Renal cortex interstitium (tissue), 11 donors: ENCODE results near the gene RNU1-2. TPM values are rescaled to one million over a fixed set of nuclear protein-coding genes. Genes with fewer than 3 reads are reported as not detected.
A peak's percentile ranks its signal among the peaks of the same experiment; 100 is the strongest.
"Not testable (repeated sequence)": the region's sequence is repeated elsewhere in the genome, so short reads cannot be mapped to it uniquely, and the experiment has no call there.

Experiments
- DNase-seq, 11 donors: peaks; one replicate each; pipeline ENCODE4 v3.0.0-alpha.2; 2013; ENCODE audit warnings: low read depth in 9 of 11, low spot score in 4 of 11; ENCODE audit errors: extremely low read depth in 1 of 11
- polyA plus RNA-seq, 3 donors: library from polyadenylated mRNA; unstranded; fragments of 120-200 nt; gene quantifications; one replicate each; pipeline ENCODE4 v1.2.1, GENCODE V29; 2013; ENCODE audit not compliant: insufficient read length in 3 of 3

Gene RNU1-2
- polyA plus RNA-seq, 3 donors = 1.5 TPM; not detected in 2

DNA sequence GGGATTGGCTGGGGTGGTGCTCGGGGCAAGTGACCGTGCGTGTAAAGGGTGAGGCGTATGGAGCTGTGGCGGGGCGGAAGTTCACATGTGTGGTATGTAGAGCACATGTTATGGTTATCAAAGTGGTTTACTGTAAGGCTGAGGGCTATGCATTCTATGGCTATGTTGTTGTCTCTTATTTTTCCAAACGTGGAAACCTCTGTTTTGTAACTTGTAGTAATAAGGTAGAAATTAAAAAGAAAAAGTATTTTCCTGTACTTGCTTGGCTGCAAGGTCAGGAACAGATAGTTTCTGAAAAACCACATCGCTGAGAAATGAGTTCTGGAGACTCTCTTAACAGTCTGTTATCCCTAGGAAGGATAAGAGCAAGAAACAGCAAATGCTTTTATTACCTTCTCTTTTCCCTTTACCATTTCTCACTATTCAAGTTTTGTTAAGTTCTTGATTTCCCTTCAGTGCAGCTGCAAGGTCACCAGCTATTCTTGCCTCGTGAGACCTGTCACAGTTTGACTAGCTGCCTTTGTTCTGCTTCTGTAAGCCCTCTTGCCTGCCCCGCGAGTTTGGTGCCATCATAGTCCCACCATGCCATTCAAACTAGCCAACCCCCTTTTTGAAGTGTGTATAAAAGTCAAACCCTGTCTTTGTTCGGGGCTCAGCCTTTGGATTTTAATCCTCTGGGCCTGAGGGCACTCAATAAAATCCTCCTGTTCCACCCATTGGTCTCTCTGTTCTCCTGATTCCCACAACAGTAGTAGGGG, 9.5 kb downstream of the RNU1-2 start:
- peak in 1 of 11 donors; percentile 75 for DNase-seq

- DNase-seq = no peak
Measured at GRCh38 chr1:16905868-16906702, 10.3 kb downstream of the RNU1-2 start.

- DNase-seq = no peak
Measured at GRCh38 chr1:16906873-16907272, 11.1 kb downstream of the RNU1-2 start.

GRCh38 chr1:16907870-16908758, 12.3 kb downstream of the RNU1-2 start:
- DNase-seq = no peak

DNA sequence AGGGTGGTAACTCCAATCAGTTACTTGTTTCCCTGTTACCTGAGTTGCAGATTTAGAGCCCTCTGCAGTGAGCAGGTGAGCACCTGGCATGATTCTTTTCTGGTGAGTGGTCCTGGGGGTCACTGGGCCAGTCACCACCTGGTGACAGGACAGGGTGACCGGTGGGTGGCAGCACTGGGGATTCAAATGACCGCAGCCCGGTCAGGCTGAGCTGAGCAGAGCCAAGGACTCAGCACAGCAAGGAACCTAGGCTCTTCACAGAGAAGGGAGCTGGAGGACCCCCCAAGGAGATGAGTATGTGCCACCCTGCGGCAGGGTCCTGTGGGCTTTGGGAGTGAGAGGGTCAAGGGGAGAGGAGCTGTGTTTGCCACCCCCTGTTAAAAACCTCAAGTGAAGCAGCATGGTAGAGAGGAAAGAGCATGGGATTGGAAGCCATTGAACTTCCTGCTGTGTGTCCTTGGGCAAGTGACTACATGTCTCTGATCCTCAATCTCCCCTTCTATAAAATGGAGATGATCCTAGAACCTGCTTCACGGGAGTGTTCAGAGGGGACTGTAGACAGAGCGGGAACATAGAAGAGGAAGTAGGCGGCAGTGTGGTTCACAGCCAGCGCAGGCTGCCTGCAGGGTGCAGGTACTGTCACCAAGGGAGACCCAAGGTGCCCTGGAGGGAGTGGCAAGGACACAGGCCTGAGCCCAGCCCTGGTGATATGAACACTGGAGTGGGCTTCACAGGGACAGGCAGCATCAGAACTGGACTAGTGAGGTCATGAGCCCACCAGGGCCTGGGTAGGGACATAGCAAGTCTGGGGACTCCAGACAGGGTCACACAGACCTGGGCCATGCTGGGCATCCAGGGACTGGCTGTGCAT, 16.3 kb downstream of the RNU1-2 start:
- DNase-seq = not testable (repeated sequence)

GRCh38 chr1:16912742-16913141, 17.0 kb downstream of the RNU1-2 start:
- DNase-seq = not testable (repeated sequence)

- DNase-seq = no peak
Measured at GRCh38 chr1:16913181-16913832, 17.5 kb downstream of the RNU1-2 start.

- peak; percentile 85 to 100 (median 93) for DNase-seq
Measured at GRCh38 chr1:16913833-16914662, 18.3 kb downstream of the RNU1-2 start.

DNA sequence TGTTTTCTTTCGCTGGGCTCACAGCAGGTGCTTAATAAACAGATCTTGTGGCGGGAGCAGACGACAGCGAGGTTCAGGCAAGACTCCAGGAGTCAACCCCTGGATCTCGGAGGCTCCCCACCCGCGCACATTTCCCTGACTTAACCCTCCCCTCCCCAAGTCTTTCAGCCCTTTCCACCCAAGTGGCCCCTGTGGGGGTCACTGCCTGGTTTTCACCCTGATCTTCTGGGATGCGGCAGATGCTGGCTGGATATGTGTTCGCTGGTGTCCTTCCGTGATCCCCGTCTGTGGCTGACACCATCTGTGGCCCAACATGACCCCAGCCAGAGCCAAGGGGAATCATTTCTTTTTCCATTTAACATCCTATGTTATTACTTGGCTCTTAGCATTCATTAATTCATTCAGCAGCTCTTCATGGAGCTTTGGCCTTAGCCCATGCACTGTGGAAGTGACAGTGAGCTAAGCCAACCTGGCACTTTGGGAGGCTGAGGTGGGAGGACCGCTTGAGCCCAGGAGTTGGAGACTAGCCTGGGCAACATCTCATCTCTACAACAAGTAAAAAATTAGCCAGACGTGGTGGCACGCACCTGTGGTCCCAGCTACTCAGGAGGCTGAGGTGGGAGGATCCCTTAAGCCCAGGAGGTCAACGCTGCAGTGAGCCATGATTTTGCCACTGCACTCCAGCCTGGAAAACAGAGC, 19.3 kb downstream of the RNU1-2 start:
- DNase-seq = not testable (repeated sequence)

DNA sequence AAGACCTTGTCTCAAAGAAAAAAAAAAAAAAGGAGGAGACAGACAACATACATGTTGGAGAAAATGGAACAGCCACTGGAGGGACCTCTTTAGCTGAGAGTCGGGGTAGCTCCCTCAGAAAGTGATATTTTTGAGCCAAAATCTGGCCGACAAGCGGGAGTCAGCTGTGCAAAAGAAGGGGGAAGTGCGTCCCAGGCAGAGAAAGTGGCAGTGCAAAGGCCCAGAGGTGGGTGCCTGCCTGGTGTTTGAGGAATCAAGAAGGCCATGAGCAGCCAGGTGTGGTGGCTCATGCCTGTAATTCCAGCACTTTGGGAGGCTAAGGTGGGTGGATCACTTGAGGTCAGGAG, 19.8 kb downstream of the RNU1-2 start:
- DNase-seq = no peak

DNA sequence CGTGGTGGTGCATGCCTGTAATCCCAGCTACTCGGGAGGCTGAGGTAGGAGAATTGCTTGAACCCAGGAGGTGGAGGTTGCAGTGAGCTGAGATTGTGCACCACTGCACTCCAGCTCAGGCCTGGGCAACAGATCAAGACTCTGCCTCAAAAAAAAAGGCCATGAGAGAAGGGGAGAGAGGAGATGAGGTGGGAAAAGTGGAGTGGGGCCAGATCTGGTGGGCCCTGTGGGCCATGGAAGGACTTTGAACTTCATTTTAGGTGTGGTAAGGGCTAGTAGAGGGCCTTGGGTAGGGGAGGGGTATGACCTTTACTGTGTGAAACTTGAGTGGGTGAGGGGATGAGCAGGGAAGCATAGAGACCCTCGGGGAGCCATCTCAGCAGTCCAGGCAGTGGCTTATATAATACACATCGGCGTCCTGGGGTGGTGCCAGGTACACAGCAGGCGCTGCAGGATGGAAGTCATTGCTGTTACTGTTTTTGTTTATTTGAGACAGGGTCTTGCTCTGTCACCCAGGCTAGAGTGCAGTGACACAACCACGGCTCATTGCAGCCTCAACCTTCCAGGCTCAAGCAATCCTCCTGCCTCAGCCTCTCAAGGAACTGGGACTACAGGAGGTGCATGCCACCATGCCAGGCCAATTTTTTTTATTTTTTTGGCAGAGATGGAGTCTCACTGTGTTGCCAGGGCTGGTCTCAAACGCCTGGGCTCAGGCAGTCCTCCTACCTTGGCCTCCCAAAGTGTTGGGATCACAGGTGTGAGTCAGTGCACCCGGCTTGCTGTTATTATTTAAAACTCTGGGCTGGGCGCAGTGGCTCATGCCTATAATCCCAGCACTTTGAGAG, 20.5 kb downstream of the RNU1-2 start:
- DNase-seq = not testable (repeated sequence)

GRCh38 chr1:16918371-16918770, 22.6 kb downstream of the RNU1-2 start:
- DNase-seq = no peak

DNA sequence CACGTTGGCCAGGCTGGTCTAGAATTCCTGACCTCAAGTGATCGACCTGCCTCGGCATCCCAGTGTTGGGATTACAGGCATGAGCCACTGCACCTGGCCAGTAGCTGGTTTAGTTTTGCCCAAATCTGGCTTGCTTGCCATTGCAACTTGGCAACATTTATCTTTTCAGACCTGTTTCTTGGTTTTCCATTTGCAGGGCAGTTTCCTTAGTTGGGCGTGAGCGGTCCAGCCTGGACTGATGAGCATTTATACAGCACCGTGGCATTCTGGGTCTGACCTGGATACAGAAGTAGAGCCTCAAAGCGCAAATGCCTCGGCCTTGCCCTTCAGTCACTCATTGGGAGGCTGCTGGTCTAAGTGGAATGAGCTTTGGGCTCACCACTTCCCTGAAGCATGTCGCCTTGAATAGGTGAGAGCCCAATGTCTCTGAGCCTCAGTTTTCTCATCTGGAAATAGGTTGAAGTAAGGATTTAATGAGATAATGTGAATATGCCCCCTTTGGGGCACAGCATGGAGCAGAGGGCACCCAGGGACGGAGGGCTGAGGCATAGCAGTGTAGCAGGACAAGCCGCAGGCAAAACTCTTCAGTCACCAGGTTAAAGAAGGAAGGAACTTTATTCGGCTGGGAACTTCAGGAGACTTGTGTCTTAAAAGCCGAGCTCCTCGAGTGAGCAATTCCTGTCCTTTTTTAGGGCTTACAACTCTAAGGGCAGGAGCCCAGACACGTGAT, 23.3 kb downstream of the RNU1-2 start:
- not testable (repeated sequence) for DNase-seq

DNA sequence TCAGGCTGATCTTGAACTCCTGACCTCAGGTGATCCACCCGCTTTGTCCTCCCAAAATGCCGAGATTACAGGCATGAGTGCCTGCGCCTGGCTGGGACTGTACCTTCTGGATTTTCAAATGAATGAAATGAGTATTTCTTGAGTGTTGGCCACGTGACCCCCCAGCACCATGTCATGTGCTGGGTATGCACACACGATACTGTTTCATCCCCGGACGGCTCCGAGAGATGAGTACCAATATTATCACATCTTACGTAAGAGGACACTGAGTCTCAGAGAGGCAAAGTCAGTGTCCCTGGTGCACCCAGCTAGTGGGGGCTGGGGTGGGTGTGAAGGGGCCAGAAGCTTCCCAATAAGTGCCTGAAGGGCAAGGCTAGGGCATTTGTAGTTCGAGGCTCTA, 25.2 kb downstream of the RNU1-2 start:
- no peak for DNase-seq
